ENCODE measurements around the gene CCS. TPM values are rescaled to one million over a fixed set of nuclear protein-coding genes. Genes with fewer than 3 reads are reported as not detected.
"Not testable (repeated sequence)": the region's sequence is repeated elsewhere in the genome, so short reads cannot be mapped to it uniquely, and the experiment has no call there.

Gene CCS, protein sequence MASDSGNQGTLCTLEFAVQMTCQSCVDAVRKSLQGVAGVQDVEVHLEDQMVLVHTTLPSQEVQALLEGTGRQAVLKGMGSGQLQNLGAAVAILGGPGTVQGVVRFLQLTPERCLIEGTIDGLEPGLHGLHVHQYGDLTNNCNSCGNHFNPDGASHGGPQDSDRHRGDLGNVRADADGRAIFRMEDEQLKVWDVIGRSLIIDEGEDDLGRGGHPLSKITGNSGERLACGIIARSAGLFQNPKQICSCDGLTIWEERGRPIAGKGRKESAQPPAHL
- polyA plus RNA-seq (2013, experiment 1 of 4), result 46.7 TPM
- 48.5 TPM for polyA plus RNA-seq (2013, experiment 2 of 4)
- polyA plus RNA-seq (2013, experiment 3 of 4), result 50.9 TPM
- 56.3 TPM for polyA plus RNA-seq (2013, experiment 4 of 4)

DNA sequence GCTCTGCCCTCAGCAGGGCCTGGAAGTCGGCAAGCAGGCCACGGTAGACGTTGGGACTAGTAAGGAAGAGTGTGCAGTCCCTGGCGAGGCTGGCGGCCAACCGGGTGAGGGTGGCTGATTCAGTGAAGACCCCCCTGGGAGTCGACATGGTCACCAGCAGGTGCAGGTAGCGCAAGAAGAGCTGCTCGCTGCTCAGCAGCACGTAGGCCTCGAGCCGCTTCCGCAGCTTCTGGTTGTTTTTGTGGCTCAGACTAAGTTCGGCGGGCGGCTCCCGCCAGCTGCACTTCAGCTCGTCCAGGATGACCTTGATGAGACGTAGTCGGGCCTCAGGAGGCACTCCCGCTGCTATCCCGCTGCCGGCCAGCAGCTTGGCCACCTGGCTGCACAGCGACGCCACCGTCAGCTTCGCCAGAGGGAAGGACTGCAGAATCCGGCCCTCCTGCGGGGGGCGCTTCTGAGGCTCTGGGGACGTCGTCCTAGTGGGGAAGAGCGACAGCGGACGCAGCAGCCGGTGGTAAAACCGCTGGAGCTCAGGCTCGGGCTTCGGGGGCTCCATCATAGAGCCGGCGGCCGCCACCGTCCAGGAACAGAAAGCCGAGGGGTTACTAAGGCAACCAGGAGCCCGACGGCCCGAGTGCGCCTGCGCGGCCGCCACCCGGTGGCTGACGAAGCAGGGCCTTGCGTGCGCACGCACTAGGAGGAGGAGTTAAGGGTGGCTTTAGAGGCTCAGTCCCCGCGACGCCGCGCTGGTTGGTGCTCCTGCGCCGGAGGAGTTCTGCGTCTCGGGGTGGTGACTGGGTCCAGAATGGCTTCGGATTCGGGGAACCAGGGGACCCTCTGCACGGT is at the start of gene CCS, which contains the start of gene CCDC87:
Gene CCS (plus strand): TSS at position 729 of the 846 bp plus-strand sequence. CDS start 77 bp downstream, at position 806.
Gene CCDC87 (minus strand): TSS at position 607 of the 846 bp plus-strand sequence. CDS start 48 bp downstream, at position 559.
- Histone ChIP-seq H3K4me3 (ENCODE audit: insufficient read depth, low read depth, low read length) (peak within 1 kb of the TSS; percentile 55), H3K36me3 (ENCODE audit: control insufficient read depth, insufficient read depth, low read length) (no peaks in the 10 kb centered on the region), H3K9me3 (ENCODE audit: control insufficient read depth, low read length) (no peaks in the 10 kb centered on the region), H3K27me3 (ENCODE audit: control insufficient read depth, insufficient read depth, low read length, poor library complexity, severe bottlenecking) (no peaks in the 10 kb centered on the region), H3K4me1 (ENCODE audit: control insufficient read depth, insufficient read depth, low read length) (peaks cover 7% of the 10 kb centered on the region), H3K27ac (ENCODE audit: insufficient read depth, low read depth, low read length, poor library complexity, severe bottlenecking) (no peak within 1 kb of the TSS)
- 17 to 18% methylated on average over 68 of the region's 68 CpGs for WGBS, 2 experiments

- H3K4me3 ChIP-seq (ENCODE audit: insufficient read depth, low read depth, low read length), result no peak overlapping the region
- no peaks in the 10 kb centered on the region for H3K27me3 ChIP-seq (ENCODE audit: control insufficient read depth, insufficient read depth, low read length, poor library complexity, severe bottlenecking)
- no peaks in the 10 kb centered on the region for H3K36me3 ChIP-seq (ENCODE audit: control insufficient read depth, insufficient read depth, low read length)
- no peak overlapping the region for H3K27ac ChIP-seq (ENCODE audit: insufficient read depth, low read depth, low read length, poor library complexity, severe bottlenecking)
- no peaks in the 10 kb centered on the region for H3K9me3 ChIP-seq (ENCODE audit: control insufficient read depth, low read length)
- WGBS, 2 experiments, result 72% methylated on average over 26 of the region's 26 CpGs
- H3K4me1 ChIP-seq (ENCODE audit: control insufficient read depth, insufficient read depth, low read length), result peaks cover 20% of the 10 kb centered on the region
These were observed 49.5 kb upstream of the CCS start for GRCh38 chr11:66543263-66544107.

GRCh38 chr11:66544952-66545351 is 48.0 kb upstream of the CCS start:
- 85 to 87% methylated on average over 14 of the region's 14 CpGs for WGBS, 2 experiments

GRCh38 chr11:66545701-66546367 is 47.2 kb upstream of the CCS start, which contains the start of gene ZDHHC24:
Gene ZDHHC24, minus strand, starts transcription at chr11:66546048. Its CDS starts 45 bp downstream, at chr11:66546003.
- no peaks in the 10 kb centered on the region for H3K27me3 ChIP-seq (ENCODE audit: control insufficient read depth, insufficient read depth, low read length, poor library complexity, severe bottlenecking)
- H3K4me3 ChIP-seq (ENCODE audit: insufficient read depth, low read depth, low read length), result peak within 1 kb of the TSS; percentile 81
- peaks cover 22% of the 10 kb centered on the region for H3K4me1 ChIP-seq (ENCODE audit: control insufficient read depth, insufficient read depth, low read length)
- no peaks in the 10 kb centered on the region for H3K36me3 ChIP-seq (ENCODE audit: control insufficient read depth, insufficient read depth, low read length)
- H3K9me3 ChIP-seq (ENCODE audit: control insufficient read depth, low read length), result no peaks in the 10 kb centered on the region
- H3K27ac ChIP-seq (ENCODE audit: insufficient read depth, low read depth, low read length, poor library complexity, severe bottlenecking), result peak within 1 kb of the TSS; percentile 58
- 1% methylated on average over 71 of the region's 71 CpGs for WGBS, 2 experiments

More at GRCh38 chr11:66544952-66545351, 48.0 kb upstream of the CCS start:
- Histone ChIP-seq H3K4me1 (ENCODE audit: control insufficient read depth, insufficient read depth, low read length) (peaks cover 22% of the 10 kb centered on the region), H3K4me3 (ENCODE audit: insufficient read depth, low read depth, low read length) (peak overlapping the region; percentile 81)
- H3K27ac ChIP-seq (ENCODE audit: insufficient read depth, low read depth, low read length, poor library complexity, severe bottlenecking); H3K9me3 ChIP-seq (ENCODE audit: control insufficient read depth, low read length); H3K36me3 ChIP-seq (ENCODE audit: control insufficient read depth, insufficient read depth, low read length); H3K27me3 ChIP-seq (ENCODE audit: control insufficient read depth, insufficient read depth, low read length, poor library complexity, severe bottlenecking): not testable (repeated sequence)

DNA sequence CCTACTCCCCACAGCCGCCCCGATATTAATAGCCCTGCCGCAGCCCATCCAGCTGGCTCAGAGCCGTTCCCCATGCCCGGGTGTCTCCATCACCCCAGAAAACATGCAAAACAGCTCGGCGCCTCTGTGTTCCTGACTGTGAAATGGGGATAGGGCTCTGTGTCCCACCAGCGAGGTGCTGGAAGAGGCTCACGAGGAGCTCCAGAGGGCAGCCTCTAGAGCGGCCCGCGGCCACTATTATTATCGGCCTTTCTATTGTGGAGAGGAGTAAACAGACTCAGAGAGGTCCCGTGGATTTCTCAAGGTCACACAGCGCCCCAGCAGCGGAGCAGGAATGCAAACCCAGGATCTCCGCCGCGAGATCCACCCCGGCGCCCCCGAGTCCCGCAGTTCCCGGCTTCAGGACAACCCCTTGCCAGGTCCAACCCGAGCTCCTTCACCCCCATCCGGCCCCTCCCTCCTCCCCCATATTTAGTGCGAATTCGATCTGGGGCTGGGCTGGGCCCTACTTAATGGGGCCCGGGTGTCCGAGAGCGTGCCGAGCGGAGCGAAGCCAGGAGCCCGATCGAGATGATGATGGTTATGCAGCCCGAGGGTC is 46.5 kb upstream of the CCS start, which contains the start of gene ACTN3:
Gene ACTN3 (plus strand): TSS at position 536 of the 598 bp plus-strand sequence. CDS start 35 bp downstream, at position 571.
- Histone ChIP-seq H3K4me3 (ENCODE audit: insufficient read depth, low read depth, low read length) (peak within 1 kb of the TSS; percentile 81), H3K36me3 (ENCODE audit: control insufficient read depth, insufficient read depth, low read length) (no peaks in the 10 kb centered on the region), H3K27me3 (ENCODE audit: control insufficient read depth, insufficient read depth, low read length, poor library complexity, severe bottlenecking) (no peaks in the 10 kb centered on the region), H3K27ac (ENCODE audit: insufficient read depth, low read depth, low read length, poor library complexity, severe bottlenecking) (peak within 1 kb of the TSS; percentile 58), H3K4me1 (ENCODE audit: control insufficient read depth, insufficient read depth, low read length) (peaks cover 22% of the 10 kb centered on the region), H3K9me3 (ENCODE audit: control insufficient read depth, low read length) (no peaks in the 10 kb centered on the region)
- WGBS, 2 experiments, result 2 to 3% methylated on average over 37 of the region's 37 CpGs

DNA sequence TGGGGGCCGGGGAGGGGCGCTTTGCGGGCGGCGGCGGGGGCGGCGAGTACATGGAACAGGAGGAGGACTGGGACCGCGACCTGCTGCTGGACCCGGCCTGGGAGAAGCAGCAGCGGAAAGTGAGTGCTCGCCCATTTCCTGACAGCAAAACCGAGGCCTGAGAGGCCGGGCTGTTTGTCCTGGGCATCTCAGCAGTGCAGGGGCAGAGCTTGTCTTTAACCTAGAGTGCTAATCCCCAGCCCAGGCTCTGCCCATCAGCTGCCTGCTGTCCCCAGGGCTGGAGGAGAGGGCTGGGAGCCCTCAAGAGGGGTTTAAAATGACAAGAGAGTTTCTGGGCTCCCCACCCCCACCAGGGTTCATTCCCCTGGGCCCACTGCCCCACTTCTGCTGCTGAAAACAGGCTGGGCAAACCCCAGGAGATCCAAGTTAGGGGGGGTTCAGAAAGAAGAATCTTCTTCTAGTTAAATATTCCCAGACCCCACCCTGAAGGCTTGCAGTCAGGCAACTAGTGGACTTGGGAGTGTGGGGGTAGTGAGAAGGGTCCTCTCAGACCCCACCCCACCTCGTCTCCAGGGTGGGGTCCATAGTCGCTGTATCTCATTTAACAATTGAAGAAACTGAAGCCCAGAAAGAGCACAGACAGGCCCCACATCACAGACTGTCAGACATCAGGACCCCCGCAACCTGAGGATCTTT is 45.9 kb upstream of the CCS start:
- Histone ChIP-seq H3K27me3 (ENCODE audit: control insufficient read depth, insufficient read depth, low read length, poor library complexity, severe bottlenecking) (no peaks in the 10 kb centered on the region), H3K4me3 (ENCODE audit: insufficient read depth, low read depth, low read length) (peak overlapping the region; percentile 81), H3K27ac (ENCODE audit: insufficient read depth, low read depth, low read length, poor library complexity, severe bottlenecking) (peak overlapping the region; percentile 58), H3K4me1 (ENCODE audit: control insufficient read depth, insufficient read depth, low read length) (peaks cover 22% of the 10 kb centered on the region), H3K9me3 (ENCODE audit: control insufficient read depth, low read length) (no peaks in the 10 kb centered on the region), H3K36me3 (ENCODE audit: control insufficient read depth, insufficient read depth, low read length) (no peaks in the 10 kb centered on the region)
- 15 to 20% methylated on average over 18 of the region's 18 CpGs for WGBS, 2 experiments

DNA sequence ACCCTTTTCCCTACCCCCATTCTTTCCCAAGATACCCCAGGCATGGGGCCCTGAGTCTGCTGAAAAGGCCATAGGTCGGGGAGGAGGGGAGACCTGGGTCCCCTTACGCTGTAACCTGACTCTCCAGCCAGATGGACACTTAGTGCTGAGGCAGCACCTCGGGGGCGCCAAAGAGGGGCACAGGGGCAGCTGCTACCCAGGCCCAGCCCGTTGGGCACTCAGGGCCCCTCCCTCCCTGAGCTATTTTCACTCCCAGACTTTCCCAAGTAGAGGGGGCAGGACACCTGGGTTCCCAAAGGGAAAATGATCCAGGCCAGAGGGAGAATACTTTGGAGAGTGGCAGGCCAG is 45.3 kb upstream of the CCS start:
- H3K27ac ChIP-seq (ENCODE audit: insufficient read depth, low read depth, low read length, poor library complexity, severe bottlenecking), result peak overlapping the region; percentile 58

GRCh38 chr11:66548041-66548440 is 44.9 kb upstream of the CCS start:
- Histone ChIP-seq H3K27me3 (ENCODE audit: control insufficient read depth, insufficient read depth, low read length, poor library complexity, severe bottlenecking) (no peaks in the 10 kb centered on the region), H3K9me3 (ENCODE audit: control insufficient read depth, low read length) (no peaks in the 10 kb centered on the region), H3K4me1 (ENCODE audit: control insufficient read depth, insufficient read depth, low read length) (peaks cover 22% of the 10 kb centered on the region), H3K27ac (ENCODE audit: insufficient read depth, low read depth, low read length, poor library complexity, severe bottlenecking) (peak overlapping the region; percentile 56), H3K4me3 (ENCODE audit: insufficient read depth, low read depth, low read length) (peak overlapping the region; percentile 81), H3K36me3 (ENCODE audit: control insufficient read depth, insufficient read depth, low read length) (no peaks in the 10 kb centered on the region)
- 76 to 77% methylated on average over 11 of the region's 11 CpGs for WGBS, 2 experiments

More for the DNA sequence above, 45.3 kb upstream of the CCS start:
- no peaks in the 10 kb centered on the region for H3K27me3 ChIP-seq (ENCODE audit: control insufficient read depth, insufficient read depth, low read length, poor library complexity, severe bottlenecking)
- no peaks in the 10 kb centered on the region for H3K36me3 ChIP-seq (ENCODE audit: control insufficient read depth, insufficient read depth, low read length)
- peak overlapping the region; percentile 81 for H3K4me3 ChIP-seq (ENCODE audit: insufficient read depth, low read depth, low read length)
- H3K9me3 ChIP-seq (ENCODE audit: control insufficient read depth, low read length), result no peaks in the 10 kb centered on the region
- H3K4me1 ChIP-seq (ENCODE audit: control insufficient read depth, insufficient read depth, low read length), result peaks cover 22% of the 10 kb centered on the region
- 9 to 12% methylated on average over 5 of the region's 5 CpGs for WGBS, 2 experiments
